Inferior parietal cortex (tissue), 1 donor: ENCODE results near the gene NAXD.
"Not testable (repeated sequence)": the region's sequence is repeated elsewhere in the genome, so short reads cannot be mapped to it uniquely, and the experiment has no call there.

Experiments used
- DNase-seq: peaks from one replicate; pipeline ENCODE4 v3.0.0-alpha.2; 2016; ENCODE audit errors: extremely low spot score

NAXD gene

DNA sequence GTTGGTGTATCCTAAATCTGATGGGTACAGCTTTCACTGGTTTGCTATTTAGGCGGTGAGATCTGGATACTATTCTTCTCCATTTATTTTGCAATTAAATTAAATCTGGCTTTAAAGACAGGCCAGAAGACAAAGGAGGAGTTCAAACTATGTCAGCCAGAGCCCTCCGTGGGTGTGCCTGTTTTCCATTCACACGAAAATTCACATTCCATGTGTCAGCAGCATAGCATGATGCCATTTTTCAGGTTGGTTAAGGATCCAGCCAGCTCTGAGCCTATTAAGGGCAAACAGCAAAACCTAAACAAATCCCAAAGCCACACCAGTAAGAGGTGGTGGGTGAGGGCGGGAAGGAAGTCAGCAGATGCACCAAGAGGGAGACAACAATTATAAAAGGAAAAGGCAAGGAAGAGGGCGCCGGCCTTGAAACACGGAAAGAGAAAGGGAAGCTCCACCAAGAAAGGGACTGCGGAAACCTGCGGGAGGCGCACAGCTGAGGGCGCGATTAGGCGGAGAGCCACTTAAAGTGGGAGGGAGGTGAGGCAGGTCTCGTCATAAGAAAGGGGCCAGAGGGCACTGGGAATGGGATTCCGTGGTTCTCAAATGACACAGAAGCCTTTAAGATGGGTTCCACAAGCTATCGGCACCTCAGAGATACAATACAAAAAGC is 47.6 kb downstream of the NAXD start:
- DNase-seq: no peak

DNA sequence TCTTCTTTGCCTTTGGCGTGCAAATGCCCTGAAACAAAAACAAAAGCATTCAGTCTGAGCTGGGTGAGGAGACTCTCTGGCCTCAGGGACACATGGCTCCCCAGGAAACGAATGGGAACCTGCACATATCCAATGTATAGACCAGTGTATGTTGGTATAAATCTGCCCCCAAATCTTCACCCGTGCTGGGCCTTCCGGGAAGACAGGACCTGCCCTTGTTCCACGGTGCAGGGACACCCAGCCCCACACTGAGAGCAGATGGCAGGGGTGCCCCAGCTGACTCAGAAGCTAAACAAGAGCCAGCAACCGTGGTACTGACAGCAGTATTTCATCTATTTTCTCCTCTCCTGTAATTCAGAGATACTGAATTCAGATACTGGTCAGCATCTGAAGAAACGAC is 48.1 kb downstream of the NAXD start:
- DNase-seq: no peak

DNA sequence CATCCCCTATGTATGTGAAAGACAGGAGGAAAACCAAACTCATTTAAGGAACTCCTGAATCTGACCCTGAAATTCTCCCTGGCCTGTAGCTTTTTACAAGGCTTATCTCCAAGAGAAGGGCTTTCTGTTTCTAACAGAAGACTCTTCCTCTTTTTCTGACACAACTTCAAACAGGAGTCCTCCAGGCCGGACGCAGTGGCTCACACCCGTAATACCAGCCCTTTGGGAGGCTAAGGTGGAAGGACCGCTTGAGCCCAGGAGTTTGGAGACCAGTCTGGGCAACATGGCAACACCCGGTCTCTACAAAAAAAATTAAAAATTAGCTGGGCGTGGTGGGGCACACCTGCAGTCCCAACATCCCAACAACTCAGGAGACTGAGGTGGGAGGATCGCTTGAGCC is 48.7 kb downstream of the NAXD start:
- no peak for DNase-seq

DNA sequence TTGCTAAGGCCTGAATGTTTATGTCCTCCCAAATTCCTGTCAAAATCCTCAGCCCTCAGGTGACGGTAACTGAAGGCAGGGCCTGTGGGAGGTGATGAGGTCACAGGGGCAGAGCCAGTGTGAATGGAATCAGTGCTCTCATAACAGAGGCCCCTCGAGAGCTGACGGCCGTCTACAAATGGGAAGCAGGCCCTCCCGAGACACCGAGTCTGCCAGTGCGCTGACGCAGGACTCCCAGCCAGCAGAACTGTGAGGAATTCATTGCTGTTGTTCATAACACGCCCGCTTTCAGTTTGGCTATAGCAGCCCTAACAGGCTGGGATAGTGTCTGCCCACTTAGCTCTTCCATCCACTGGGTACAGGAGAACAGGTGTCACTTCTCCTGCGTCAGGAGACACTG is 49.3 kb downstream of the NAXD start:
- no peak for DNase-seq

DNA sequence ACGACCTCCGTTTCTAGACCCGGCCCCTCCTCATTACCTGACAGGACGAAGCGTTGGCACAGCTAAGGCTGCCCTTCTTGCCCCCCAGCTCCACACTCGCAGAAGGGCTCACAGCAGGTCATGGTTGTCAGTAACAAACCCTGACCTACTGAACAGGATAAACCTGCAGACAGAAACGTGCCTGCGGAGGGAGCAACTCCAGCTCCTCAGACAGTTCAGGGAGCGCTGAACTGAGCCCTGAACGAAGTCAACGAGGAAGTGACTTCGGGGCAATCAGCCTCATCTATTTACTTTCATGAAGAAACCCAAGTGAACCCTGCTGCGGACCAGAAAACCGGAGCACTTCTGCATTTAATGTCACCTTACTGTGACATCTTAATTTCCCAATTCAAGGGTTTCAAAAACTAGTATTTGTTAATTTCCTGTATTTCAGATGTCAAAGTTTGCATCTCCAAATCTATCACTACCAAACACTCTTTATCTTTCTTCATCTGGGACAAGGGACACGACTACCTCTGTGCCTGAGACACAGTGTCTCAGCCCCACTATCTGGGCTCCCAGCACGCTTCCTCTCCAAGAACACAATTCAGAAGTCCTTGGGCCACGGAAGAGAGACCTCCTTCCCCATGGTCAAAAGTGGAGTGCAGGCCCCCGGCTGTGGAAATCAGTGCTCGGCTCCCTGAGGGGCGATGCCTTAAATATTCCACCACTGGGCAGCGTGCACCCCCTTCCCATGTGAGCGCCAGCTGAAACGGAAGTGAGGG is 50.3 kb downstream of the NAXD start:
- DNase-seq: no peak

DNA sequence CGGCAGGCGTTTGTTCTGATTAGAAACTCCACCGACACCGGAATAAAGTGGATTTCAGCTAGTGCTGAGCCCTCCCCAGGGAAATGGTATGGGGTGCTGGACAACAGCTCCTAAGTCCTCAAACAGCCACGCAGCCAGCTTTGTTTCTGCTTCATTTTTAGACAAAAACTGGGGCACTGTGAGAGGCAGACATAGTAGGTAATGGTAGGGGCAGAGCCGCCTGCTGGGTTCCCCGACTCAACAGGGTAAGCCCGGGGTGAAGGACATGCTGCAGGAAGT is 50.8 kb downstream of the NAXD start:
- DNase-seq: no peak

DNA sequence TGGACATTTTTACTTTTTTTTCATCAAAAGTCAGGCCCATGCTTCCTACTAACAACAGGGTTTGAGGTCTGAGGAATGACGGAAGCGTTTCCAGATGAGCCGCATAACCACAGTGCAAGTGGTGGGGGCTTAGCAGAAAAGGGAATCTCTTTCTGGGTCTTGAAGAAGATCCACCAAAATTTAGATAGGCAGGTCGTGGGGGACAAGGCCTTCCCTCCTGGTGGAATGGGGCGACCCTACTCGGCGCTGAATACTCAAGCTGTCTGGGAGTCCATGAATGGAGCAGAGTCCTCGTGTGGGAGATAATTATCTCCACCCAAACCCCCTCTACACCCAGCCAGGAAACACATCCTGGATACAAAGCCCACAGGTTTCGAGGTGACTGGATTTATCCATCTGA is 53.7 kb downstream of the NAXD start:
- no peak for DNase-seq

DNA sequence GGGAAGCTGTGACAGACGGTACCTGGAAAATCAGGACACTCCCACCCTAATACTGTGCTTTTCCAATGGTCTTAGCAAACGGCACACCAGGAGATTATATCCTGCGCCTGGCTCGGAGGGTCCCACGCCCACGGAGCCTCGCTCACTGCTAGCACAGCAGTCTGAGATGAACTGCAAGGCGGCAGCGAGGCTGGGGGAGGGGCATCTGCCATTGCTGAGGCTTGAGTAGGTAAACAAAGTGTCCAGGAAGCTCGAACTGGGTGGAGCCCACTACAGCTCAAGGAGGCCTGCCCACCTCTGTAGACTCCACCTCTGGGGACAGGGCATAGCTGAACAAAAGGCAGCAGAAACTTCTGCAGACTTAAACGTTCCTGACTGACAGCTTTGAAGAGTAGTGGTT is 54.5 kb downstream of the NAXD start:
- DNase-seq: not testable (repeated sequence)

DNA sequence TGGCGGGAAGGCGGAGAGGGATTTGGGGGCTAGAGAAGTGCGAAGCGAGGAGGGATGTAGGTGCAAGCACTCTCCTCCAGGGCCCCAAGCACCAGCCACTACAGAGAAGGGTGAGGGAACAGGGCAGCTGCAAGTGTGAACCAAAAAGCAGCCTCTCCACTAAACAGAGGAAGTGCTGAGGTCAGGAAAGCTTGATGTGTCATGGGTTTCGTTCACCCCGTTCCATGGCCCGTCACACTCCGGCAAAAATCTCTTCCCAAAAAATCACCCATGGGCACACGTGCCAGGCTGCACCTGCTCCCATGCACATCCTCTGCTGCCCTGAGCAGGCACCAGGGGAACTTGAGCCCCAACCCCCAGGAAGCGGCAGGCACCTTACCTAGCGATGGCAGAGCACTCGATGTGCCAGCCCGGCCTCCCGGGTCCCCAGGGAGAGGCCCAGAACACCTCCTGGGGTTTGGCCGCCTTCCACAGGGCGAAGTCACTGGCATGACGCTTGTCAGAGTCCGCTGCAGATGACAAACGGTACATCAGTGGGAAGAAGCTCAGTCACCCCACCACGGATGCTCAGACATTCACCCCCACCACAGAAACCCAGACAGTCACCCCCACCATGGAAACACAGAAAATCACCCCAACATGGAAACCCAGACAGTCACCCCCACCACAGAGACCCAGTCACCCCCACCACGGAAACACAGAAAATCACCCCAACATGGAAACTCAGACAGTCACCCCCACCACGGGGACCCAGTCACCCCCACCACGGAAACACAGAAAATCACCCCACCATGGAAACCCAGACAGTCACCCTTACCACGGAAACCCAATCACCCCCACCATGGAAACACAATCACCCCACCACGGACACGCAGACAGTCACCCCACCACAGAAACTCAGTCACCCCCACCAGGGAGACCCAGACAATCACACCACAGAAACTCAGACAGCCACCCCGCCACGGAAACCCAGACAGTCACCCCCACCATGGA is 61.5 kb downstream of the NAXD start:
- no peak for DNase-seq

DNA sequence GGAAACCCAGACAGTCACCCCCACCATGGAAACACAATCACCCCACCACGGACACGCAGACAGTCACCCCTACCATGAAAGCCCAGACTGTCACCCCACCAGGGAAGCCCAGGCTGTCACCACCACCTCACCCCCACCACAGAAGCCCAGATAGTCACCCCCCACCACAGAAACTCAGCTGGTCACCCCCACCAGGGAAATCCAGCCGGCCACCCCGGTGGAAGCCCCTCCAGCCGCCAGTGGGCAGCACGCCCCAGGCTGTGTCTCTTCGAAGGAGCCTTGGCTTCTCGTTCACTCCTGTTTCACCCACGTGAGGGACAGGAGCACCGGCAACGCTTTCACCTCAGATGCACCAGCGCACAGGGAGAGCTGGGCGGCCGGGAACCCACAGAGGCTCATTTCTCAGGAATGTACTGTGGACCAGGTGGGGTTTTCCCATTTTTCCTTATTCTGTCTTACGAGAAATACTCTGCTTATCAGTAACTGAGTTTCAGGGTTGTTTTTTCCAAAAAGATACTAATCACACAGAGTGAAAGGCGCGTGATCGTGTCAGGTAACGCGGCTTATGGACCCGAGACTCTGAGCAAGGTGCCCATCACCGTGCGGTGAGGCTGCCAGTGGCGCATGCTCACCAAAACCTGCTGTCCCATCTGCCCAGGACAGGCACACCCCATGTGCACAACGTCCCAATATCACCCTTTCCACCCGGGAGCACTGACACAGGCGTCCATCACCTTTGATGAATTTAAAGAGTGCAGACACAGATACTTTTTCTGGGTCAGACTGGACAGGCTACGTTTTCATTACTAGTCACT is 62.6 kb downstream of the NAXD start:
- no peak for DNase-seq

DNA sequence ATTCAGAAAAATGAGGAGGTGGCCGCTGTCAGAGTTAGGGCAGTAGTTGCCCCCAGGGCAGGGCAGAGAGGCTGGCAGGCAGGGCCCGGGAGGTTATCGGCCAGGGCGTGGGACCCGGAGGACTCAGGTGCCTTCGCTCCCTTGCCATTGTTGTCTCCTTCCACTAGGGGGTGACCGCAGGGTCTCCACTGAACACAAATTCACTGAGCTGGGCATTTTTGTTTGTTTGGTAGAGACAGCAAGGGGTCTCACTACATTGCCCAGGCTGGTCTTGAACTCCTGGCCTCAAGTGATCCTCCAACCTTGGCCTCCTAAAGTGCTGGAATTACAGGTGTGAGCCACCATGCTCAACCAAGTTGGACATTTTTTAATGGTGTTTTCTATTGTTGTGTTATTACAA is 65.5 kb downstream of the NAXD start:
- DNase-seq: no peak

DNA sequence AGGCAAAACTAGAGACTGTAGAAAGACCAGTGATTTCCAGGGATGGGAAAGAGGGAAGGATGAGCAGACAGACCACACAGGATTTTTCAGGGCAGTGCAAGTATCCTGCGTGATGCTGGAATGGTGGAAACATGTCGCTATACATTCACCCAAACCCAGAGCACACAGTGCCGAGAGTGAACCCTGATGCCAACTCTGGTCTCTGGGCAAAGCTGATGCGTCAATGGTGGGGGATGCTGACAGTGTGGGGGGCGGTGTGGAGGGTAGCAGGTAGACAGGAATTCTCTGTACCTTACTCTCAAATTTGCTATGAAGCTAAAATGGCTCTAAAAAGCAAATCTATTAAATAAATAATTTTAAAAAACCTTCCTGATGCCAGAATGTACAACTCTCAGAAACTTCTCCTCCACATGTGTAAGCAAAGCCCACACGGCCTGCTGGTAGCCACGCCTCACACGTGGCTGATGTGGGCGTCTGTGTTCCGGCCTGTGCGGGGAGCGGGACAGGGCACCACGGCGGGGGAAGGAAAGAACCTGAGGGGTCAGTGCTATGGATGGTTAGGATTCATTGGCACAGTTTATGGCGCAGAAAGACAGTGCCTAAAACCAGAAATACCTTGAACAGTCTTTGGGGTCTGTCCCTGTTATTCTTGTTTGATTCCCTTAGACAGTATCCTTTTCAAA is 66.7 kb downstream of the NAXD start:
- DNase-seq: no peak

DNA sequence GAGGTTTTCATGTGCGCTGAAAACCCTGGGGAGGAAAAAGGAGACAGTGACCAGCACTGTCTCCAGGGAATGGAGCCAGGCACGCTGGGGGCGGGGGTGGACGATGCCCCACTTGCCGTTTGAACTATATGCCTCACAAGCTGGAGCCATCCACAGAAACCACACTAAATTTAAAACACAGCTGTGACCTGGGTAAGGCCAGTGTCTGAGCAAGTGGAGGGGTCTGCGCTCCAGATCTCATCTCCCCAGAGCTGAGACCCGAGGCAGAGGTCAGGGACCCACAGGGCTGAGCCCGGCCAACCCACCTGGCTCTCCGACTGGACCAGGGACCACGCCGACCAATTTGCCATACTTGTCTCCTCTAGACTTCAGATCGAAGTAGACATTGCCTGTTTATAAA is 67.4 kb downstream of the NAXD start:
- DNase-seq: no peak

DNA sequence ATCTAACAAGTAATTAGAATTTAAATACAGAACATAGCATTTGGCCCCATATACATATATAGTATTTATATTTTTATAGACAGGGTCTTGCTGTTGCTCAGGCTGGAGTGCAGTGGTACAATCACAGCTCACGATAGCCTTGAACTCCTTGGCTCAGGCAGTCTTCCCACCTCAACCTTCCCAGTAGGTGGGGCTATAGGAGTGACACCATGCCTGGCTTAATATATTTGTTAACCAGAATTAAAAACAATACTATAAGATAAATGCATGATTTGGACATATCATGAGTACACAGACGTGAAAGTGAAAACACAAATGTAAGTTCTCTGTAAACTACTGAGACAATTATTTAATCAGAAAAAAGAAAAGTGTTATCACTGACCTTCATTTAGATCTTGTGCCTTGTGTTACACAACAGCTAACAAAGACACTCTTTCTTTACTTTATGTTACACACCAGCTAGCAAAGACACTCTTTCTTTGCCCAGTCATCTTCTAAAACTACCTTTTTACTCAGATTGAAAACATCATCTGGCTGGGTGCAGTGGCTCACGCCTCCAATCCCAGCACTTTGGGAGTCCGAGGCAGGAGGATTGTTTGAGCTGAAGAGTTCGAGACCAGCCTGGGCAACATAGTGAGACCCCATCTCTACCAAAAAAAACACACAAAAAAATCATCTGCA is 68.0 kb downstream of the NAXD start:
- peak; percentile 20 for DNase-seq

DNA sequence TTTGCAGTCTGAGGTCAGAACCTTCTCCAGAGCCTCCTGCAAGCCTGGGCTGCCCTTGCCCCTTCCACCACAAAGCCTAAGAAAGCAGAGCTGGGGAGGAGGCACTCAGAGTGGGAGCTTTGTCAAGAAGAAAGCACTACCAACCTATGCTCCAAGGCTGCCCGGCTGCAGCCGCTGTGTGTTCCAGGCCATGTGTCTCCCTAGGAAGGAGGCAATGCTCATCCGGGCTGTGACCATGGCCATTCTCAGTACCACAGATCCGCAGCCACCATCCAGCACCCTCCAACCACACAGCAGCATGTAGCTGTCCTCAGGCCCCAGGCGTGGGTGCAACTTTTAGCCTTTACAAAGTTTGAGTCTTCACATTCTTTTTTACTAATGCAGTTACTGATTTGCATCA is 68.6 kb downstream of the NAXD start:
- no peak for DNase-seq

DNA sequence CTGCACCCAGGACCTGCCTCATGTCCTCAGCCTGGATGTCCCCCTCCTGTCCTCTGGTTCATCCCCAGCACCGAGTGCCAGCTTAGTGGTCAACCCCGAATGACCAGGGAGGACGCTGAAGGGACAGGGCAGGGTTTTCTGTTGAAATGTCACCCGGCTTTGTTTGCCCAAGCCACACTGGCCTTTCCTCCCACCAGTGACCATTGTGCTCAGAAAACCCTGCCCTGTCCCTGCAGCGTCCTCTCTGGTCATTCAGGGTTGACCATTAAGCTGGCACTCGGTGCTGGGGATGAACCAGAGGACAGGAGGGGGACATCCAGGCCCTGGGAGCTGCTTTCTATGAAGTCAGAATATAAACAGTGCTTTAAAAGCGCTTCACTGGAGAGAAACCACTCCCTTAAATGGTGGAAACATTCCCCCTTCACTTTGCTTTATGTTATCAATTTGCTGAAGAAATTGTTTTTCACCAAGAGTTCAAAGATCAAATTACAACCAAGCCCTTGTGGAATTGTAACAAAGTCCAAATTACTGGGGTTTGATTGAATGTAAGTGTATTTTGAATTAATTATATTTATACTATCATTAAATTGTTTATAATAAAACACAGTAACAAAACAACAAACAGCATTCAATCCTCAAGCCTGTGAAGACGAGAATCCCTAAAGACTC is 69.2 kb downstream of the NAXD start:
- DNase-seq: no peak

DNA sequence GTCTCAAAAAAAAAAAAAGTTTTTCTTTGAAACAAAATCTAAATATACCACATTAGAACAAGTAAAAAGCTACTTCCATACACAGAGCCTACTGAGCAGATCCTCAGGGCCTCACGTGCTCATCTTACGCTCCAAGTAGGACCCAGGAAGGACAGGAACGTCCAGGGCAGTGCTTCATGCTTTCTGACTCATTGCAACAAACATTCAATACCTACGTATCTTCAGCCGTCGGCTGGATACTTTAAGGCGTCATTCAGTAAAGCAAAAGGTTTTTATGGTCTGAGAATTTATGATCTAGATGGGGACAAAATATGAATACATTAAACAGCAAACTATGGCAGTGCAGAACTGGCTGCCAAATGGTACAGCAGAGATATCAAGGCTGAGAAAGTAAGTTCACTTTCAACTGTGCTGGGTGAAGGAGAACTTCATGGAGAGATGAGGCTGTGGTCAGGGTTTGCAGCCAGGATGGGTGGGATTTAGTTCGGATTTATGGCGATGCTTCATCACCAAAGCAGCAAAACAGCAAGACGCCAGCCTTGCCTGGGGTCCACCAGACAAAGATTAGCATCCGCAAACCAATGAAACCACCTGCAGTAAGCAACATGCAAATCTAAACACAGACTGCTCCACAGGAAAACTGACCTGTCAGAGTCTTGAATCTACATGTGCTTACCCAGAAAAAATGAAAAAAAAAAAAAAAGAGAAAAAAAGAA is 70.1 kb downstream of the NAXD start:
- DNase-seq: no peak

DNA sequence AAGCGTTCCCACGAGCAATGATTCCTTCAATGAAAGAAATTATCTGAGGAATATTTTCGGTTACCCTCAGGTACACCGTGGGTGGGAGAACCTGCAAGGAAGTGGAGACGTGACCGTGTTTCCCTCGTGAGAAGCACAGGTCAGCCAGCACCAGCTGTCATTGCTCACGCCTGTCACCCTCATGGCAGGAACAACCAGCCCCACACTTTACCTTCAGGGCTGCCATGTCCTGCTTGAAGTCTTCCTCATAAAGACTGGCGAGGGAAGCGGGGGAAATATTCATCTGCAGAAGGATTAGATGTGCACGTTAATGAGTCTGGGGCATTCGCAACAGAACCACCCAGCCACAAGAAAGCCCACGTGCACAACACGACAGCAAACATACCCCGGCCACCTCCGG is 72.4 kb downstream of the NAXD start:
- no peak for DNase-seq

DNA sequence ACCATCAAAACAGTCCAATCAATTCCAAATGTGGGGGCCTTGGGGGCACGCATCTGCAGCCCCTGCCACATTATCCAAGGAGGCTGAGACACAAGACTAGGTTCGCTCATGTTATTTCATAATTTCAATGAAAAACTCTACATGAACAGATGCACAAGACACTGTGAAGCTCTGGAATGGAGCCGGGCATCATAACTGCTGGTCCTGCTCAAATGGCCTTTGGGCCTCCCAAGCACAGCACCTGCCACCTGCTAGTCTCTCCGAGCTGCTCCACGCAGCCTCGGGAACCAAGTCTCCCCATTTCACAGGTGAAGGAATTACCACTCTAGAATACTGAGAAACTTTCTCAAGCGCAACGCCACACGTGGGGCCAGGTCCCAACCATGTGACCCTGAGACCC is 73.7 kb downstream of the NAXD start:
- DNase-seq: no peak
